Right ventricle myocardium superior (tissue), 1 donor: ENCODE measurements around the gene TSEN34. TPM values are rescaled to one million over a fixed set of nuclear protein-coding genes. Genes with fewer than 3 reads are reported as not detected.
A peak's percentile ranks its signal among the peaks of the same experiment; 100 is the strongest.
"Not testable (repeated sequence)": the region's sequence is repeated elsewhere in the genome, so short reads cannot be mapped to it uniquely, and the experiment has no call there.

Experiments
- ATAC-seq: fragments of 200-7000 bp; cut with Tn5 transposase; one replicate; pipeline ENCODE4 v1.9.1; 2020; ENCODE audit warnings: mild to moderate bottlenecking; ENCODE audit not compliant: poor library complexity
- DNase-seq: peaks from one replicate; pipeline ENCODE4 v3.0.0-alpha.2; 2020
- intact Hi-C: fragments of 100-400 bp; cut with DNase I; formaldehyde crosslinking; loops from one replicate; pipeline ENCODE4 v1.11.2; 2022
- total RNA-seq: library from RNA; stranded (reverse); fragmentation: NEBNext Ultra II Directional; extraction: Animal tissue kit (Norgen Biotek cat#: 25700); gene quantifications from one replicate; pipeline ENCODE4 v1.2.1, GENCODE V29; 2021
- donor health status: DM: no; HTN: yes; CAD: no; lungs with severe emphysema.

The TSEN34 gene
- total RNA-seq, 1 donor from 2014 or later = 14.3 TPM

- ATAC-seq, intact Hi-C loops, DNase-seq: not testable (repeated sequence)
Observed at GRCh38 chr19:54219702-54220101, 28.6 kb downstream of the TSEN34 start.

DNA sequence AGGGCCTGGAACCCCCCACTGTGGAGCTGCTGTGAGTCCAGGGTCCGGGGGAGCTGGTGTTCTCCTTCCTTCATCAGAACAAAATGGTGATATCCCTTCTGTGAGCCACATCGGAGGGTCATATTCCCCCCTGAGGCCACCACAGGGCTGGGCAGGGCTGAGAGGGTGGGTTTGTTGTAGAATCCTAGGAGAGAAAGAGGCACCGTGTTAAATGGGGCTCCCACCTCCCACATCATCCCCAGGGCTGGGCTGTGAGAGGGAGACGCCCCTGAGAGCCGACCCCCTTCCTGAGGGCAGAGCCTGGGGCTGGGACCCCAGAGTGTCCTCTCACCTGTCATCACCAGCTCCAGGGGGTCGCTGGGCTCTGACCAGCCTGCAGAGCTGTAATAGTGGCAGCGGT lies 30.8 kb downstream of the TSEN34 start:
- DNase-seq, intact Hi-C loops, ATAC-seq: not testable (repeated sequence)

DNA sequence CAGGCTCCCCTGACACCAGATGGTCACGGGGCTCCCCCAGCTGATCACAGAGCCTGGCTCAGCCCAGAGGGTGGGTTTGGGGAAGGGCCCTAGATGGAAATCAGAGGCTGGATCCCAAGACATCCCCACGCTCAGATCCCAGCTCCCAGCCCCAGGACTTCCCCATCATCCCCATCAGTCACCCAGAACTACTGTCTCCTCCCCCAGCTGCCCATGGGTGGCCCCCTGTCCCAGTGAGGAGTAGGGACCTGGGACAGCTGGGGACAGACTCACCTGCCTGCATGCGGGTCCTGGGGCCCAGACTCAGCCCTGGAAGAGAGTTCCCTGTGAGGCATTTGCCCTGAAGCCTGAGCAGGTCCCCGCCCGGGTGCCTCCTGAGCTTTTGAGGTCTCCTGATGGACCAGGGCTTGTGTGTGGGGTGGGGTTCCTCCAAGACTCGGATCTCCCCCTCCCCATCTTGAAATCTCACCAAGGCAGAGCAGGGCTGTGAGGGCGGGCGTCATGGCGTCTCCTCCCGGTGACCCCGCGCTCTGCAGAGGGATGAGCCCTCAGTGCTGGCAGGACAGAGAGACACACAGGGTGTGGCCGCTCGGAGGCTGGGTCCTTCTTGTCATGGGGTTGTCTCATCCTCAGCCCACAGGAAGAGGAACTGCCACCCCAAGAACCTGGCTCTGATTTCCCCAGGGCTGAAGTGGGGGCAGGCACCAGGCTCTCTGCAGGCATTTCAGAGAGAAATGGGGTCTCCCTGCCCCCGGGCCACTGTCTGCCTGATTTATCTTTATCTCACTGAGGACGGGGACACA lies 31.6 kb downstream of the TSEN34 start, which contains the start of gene LILRB3:
Gene LILRB3 (minus strand): TSS at position 534 of the 803 bp plus-strand sequence. CDS start 31 bp downstream, at position 503.
- intact Hi-C loops = not testable (repeated sequence)
- ATAC-seq = peak; percentile 81
- DNase-seq = peak; percentile 78

- peak; percentile 13 for ATAC-seq
- intact Hi-C loops, DNase-seq: not testable (repeated sequence)
Observed at GRCh38 chr19:54223277-54223936, 32.3 kb downstream of the TSEN34 start.

- intact Hi-C loops, DNase-seq, ATAC-seq: not testable (repeated sequence)
Observed at GRCh38 chr19:54223937-54224281, 32.8 kb downstream of the TSEN34 start.

- intact Hi-C loops, ATAC-seq, DNase-seq: not testable (repeated sequence)
Observed at GRCh38 chr19:54224619-54225018, 33.5 kb downstream of the TSEN34 start.

- intact Hi-C loops = no loop called here
- no peak for DNase-seq
- no peak for ATAC-seq
Observed at GRCh38 chr19:54229146-54229545, 38.0 kb downstream of the TSEN34 start.

GRCh38 chr19:54230031-54230430 lies 38.9 kb downstream of the TSEN34 start:
- DNase-seq (no peak), ATAC-seq (no peak)
- intact Hi-C loops = loop anchor here (5.0 kb wide), 1 partner anchor 58 kb away; the partner anchor contains the start of gene TMC4

GRCh38 chr19:54231077-54231931 lies 40.2 kb downstream of the TSEN34 start:
- ATAC-seq (peak; percentile 97), DNase-seq (peak; percentile 91)
- intact Hi-C loops = loop anchor here (5.0 kb wide), 1 partner anchor 59 kb away; the partner anchor contains the start of gene TMC4

- ATAC-seq = no peak
- intact Hi-C loops = loop anchor here (5.0 kb wide), 1 partner anchor 62 kb away; the partner anchor contains the start of gene TMC4
- DNase-seq = no peak
Observed at GRCh38 chr19:54233941-54234340, 42.8 kb downstream of the TSEN34 start.

- peak; percentile 20 for ATAC-seq
- intact Hi-C loops, DNase-seq: not testable (repeated sequence)
Observed at GRCh38 chr19:54239491-54240371, 48.6 kb downstream of the TSEN34 start.

DNA sequence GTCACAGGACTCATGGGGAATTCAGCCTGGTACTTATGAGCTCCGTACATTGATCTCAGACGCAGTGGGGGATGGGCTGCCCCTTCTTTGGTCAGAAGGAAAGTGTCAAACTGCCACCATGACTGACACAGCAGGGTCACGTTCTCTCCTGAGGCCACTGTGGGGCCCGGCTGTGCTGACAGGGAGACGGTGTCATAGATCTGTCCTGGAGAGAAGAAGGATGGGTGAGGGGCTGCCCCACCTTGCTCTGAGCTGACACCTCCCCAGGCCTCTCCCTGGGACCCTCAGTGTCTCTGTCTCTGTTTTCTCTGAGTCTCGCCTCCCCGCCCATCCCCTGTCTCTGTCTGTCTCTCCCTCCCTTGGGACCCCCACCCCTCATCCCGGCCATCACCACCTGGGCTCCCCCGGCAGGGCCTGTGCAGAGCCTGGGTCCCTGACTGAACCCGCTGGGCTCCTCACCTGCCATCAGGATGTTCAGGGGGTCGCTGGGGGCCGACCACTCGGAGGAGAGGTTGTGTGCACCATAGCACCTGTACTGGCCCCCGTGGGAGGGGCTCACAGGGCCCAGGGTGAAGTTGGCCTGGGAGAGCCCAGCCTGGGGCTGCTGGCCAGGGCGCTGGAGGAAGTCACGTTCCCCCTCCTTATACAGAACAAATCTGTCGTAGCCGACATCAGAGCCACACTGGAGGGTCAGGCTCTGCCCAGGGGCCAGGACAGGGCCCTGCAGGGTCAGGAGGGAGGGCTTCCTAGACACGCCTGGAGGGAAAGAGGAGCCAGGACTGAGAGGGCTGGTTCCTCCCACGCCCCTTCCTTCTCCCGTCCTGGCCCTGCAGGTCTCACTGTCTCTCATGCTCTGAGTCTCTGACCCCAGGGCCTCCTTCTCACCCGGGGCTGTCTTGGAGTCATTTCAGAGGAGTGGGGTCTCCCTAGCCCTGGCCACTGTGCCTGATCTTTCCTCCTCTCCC lies 49.5 kb downstream of the TSEN34 start:
- ATAC-seq, DNase-seq, intact Hi-C loops: not testable (repeated sequence)

DNA sequence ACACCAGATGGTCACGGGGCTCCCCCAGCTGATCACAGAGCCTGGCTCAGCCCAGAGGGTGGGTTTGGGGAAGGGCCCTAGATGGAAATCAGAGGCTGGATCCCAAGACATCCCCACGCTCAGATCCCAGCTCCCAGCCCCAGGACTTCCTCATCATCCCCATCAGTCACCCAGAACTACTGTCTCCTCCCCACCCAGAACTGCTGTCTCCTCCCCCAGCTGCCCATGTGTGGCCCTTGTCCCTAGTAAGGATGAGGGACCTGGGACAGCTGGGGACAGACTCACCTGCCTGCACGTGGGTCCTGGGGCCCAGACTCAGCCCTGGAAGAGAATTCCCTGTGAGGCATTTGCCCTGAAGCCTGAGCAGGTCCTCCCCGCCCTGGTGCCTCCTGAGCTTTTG lies 51.1 kb downstream of the TSEN34 start:
- ATAC-seq, DNase-seq, intact Hi-C loops: not testable (repeated sequence)

DNA sequence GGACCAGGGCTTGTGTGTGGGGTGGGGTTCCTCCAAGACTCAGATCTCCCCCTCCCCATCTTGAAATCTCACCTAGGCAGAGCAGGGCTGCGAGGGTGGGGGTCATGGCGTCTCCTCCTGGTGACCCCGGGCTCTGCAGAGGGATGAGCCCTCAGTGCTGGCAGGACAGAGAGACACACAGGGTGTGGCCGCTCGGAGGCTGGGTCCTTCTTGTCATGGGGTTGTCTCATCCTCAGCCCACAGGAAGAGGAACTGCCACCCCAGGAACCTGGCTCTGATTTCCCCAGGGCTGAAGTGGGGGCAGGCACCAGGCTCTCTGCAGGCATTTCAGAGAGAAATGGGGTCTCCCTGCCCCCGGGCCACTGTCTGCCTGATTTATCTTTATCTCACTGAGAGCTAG lies 51.5 kb downstream of the TSEN34 start, which contains the start of gene LILRA6:
Gene LILRA6 (minus strand): TSS at position 145 of the 400 bp plus-strand sequence.
- intact Hi-C loops, DNase-seq: not testable (repeated sequence)
- peak; percentile 69 for ATAC-seq

DNA sequence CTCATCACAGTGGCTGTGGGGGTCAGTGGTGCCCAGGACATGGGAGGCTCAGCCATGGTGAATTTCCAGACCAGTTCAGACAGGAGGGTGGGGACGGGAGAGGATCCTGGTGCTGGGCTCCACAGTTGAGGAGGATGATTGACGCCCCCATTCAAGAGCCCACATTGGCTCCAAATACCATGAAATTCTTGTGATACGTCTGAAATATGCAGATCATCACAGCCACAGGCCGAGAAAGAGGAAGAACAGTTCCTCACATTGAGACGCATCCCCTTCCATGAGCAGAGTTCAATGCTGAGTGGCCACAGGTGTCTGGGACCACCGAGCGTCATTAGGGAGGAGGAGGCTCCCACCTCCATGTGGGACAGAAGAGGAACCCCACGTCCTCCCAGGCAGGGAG lies 52.7 kb downstream of the TSEN34 start:
- intact Hi-C loops, DNase-seq: not testable (repeated sequence)

More for the DNA sequence above, 52.7 kb downstream of the TSEN34 start:
- ATAC-seq = not testable (repeated sequence)
